NCI-H510A (cell line): ENCODE measurements around the gene CCL7.
"Not testable (repeated sequence)": the region's sequence is repeated elsewhere in the genome, so short reads cannot be mapped to it uniquely, and the experiment has no call there.

Experiments used
- DNase-seq: peaks from one replicate; lab custom pipeline; 2025; lab: John Stamatoyannopoulos, UW

Gene CCL7

GRCh38 chr17:34269969-34270368 lies at the start of gene CCL7:
CCL7 (plus strand) TSS chr17:34270221; CDS start chr17:34270291, 70 bp downstream.
- DNase-seq = no peak

- no peak for DNase-seq
These were observed 49.1 kb upstream of the CCL7 start for GRCh38 chr17:34220752-34221395.

GRCh38 chr17:34221411-34221810 lies 48.6 kb upstream of the CCL7 start:
- DNase-seq = no peak

- no peak for DNase-seq
These were observed 47.1 kb upstream of the CCL7 start for GRCh38 chr17:34222722-34223497.

- DNase-seq = no peak
These were observed 45.0 kb upstream of the CCL7 start for GRCh38 chr17:34225046-34225445.

GRCh38 chr17:34226011-34226743 lies 43.8 kb upstream of the CCL7 start:
- DNase-seq = no peak

GRCh38 chr17:34226744-34227034 lies 43.3 kb upstream of the CCL7 start:
- no peak for DNase-seq

GRCh38 chr17:34227293-34227692 lies 42.7 kb upstream of the CCL7 start:
- DNase-seq = not testable (repeated sequence)

GRCh38 chr17:34227707-34228106 lies 42.3 kb upstream of the CCL7 start:
- no peak for DNase-seq

GRCh38 chr17:34228781-34229180 lies 41.2 kb upstream of the CCL7 start:
- no peak for DNase-seq

- no peak for DNase-seq
These were observed 39.7 kb upstream of the CCL7 start for GRCh38 chr17:34230342-34230741.

- no peak for DNase-seq
These were observed 35.4 kb upstream of the CCL7 start for GRCh38 chr17:34234616-34235015.

- DNase-seq = no peak
These were observed 34.5 kb upstream of the CCL7 start for GRCh38 chr17:34235389-34236028.

GRCh38 chr17:34236281-34236892 lies 33.6 kb upstream of the CCL7 start:
- DNase-seq = no peak

GRCh38 chr17:34237458-34237857 lies 32.6 kb upstream of the CCL7 start:
- no peak for DNase-seq

- no peak for DNase-seq
These were observed 29.0 kb upstream of the CCL7 start for GRCh38 chr17:34241062-34241461.

GRCh38 chr17:34242587-34243363 lies 27.2 kb upstream of the CCL7 start:
- DNase-seq = no peak

- DNase-seq = no peak
These were observed 26.4 kb upstream of the CCL7 start for GRCh38 chr17:34243364-34244320.

GRCh38 chr17:34245351-34245905 lies 24.6 kb upstream of the CCL7 start:
- no peak for DNase-seq

- DNase-seq = no peak
These were observed 23.6 kb upstream of the CCL7 start for GRCh38 chr17:34246446-34246845.
